HG03135 (cell line): ENCODE data around the gene TMEM154.

Experiments
- ATAC-seq: cut with Tn5 transposase; IDR thresholded peaks from one replicate; pipeline ENCODE4 v1.9.1; 2021; ENCODE audit warnings: mild to moderate bottlenecking, moderate library complexity; ENCODE audit not compliant: unreplicated experiment

TMEM154 gene

DNA sequence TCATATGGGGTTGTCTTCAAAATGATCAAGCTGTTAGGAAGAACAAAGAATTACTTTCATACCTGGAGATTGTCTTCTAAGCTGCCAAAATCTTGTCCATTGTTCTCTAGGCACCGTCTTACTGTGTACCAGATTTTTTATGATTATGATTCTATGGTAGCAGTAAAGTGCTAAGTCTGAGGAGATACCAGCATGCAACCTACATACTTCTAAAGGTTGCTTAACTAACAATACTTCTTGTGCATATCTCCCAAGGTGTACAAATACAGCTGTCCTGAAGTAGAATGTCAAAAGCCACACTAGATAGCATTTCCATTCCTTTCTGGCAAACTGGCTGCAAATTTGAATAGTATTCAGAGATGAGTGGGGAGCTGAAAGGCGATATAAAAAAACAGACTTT lies 81.3 kb downstream of the TMEM154 start:
- no peak for ATAC-seq

- ATAC-seq: peak; percentile 73
Measured at GRCh38 chr4:152594978-152595925, 84.5 kb downstream of the TMEM154 start.

DNA sequence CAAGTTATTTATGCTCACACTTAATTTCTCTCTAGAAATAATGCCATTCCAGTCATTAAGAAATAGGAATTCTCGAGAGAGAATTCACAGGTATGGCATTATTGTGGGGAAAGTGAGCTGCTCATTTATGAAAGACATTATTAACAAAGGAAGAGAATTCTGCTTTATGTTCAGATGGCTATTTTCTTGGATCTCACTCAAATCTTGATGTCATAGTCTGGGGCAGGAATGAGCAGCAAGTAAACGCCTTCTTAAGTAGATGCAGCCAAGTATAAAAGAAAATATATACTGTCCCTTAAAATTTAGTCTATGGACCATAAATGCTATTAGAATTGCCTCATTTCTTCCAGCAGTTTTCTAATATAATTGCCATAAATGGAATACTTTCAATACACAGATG lies 85.7 kb downstream of the TMEM154 start:
- no peak for ATAC-seq

GRCh38 chr4:152591876-152592275 lies 87.9 kb downstream of the TMEM154 start:
- no peak for ATAC-seq

GRCh38 chr4:152591396-152591795 lies 88.4 kb downstream of the TMEM154 start:
- no peak for ATAC-seq

DNA sequence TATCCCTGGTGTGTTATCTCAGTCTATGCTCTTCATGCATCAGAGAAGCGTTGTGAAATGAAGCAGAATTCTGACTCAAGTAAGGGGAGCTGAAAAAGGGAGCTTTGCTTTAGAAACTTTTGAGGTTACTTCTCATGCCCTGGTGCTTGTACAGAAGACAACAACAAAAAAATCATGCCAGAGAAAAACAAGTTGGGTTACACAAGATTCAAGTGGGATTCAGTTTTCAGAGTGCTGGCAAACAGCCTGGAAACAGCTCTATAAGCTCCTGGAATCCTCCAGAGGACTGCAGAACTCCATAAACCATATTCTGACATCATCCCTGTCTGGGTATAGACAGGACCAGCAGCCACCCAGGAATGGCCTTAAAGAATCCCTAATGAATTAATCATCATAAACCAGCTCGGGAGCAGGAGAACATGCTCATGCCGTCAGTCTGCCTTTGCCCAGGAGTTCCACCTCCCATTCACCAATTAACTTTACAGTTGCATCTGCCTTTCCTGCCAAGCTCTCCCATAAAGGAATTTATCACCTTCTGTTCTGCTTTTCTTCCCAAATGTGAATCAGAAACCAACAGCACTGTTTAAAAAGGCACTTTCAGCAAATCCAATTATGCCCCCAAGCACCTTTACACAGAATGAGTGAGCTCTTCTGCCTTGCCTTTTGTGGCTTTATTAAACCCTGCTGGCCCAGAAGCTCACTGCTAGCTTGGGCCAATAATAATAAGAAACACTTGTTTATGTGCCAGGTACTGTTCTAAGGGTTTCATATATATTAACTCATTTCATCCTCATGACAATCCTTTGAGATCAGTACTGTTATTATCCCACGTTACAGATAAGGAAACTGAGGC lies 89.4 kb downstream of the TMEM154 start:
- no peak for ATAC-seq

- ATAC-seq: no peak
Measured at GRCh38 chr4:152588869-152589268, 90.9 kb downstream of the TMEM154 start.

- no peak for ATAC-seq
Measured at GRCh38 chr4:152587127-152587526, 92.7 kb downstream of the TMEM154 start.

GRCh38 chr4:152586668-152587067 lies 93.1 kb downstream of the TMEM154 start:
- ATAC-seq: no peak

GRCh38 chr4:152585023-152585441 lies 94.8 kb downstream of the TMEM154 start:
- ATAC-seq: peak; percentile 59

- ATAC-seq: no peak
Measured at GRCh38 chr4:152581536-152582160, 98.1 kb downstream of the TMEM154 start.

DNA sequence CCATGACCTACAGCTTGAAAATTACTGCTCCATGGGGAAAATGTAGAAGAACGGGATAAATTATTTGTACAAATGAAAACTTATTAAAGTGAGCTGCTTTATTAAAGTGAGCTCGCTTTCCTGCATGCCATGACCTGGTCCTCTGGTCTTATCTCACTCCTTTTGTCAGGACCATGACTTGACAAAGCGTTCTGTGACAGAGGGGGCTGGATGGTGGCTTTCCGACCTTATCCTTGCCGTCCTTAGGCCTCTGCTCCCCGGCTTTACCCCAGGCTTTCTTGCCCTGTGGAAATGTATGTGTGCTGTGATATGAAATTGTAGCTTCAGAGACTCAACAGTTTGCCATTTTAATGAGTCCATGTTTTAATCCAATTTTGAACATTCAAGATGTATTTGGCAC lies 99.9 kb downstream of the TMEM154 start:
- no peak for ATAC-seq

- ATAC-seq: no peak
Measured at GRCh38 chr4:152579107-152579764, 100.6 kb downstream of the TMEM154 start.

- no peak for ATAC-seq
Measured at GRCh38 chr4:152578670-152579069, 101.1 kb downstream of the TMEM154 start.

DNA sequence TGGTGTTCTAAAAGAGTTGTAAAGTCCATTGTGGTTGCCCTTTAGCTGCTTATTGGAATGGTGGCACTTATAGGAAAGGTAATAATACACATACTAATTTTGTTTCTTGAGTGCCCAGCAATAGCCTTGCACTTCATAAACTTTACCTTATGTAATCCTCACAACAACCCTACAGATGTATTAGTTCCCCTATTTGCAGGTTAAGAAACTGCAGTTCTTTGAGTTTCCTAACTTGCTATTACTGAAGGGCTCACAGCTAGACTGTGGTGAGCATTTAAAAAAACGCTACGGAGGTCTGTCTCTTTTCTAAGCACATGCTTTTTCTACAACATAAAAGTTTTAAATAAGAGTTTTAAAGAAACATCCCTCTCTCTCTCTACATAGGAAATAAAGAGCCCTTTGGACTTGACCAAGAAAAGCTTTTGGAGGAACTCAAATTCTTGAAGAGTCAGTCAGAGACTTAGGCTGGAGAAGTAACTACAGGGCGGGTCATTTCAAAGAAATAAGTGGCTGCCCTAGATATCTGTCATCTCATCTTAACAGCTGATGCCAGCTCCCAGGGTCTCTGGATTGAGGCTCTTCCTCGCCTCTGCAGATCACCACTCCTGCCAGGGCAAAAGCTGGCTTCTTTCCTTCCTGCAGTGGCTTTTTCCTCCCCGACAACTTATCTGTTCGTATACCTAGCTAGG lies 101.9 kb downstream of the TMEM154 start:
- ATAC-seq: no peak

GRCh38 chr4:152575533-152575932 lies 104.3 kb downstream of the TMEM154 start:
- ATAC-seq: no peak

DNA sequence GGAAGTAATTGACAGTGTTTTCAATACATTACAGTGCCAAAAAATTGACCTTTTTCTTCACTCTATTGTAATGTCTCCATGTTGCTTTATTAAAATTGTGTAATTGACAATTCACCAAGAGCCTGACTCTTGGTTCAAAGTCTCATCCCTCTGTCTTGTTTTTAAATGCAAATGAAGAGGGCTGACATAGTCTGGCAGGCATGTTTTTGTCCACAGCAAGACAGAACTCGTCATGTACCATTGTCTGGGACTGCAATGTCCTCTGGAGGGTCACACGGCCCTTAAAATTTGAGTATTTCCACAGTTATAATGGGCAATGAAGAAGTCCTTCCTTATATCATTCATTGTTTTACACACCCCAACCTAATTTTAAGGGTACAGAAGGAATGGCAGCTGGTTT lies 105.9 kb downstream of the TMEM154 start:
- ATAC-seq: no peak

DNA sequence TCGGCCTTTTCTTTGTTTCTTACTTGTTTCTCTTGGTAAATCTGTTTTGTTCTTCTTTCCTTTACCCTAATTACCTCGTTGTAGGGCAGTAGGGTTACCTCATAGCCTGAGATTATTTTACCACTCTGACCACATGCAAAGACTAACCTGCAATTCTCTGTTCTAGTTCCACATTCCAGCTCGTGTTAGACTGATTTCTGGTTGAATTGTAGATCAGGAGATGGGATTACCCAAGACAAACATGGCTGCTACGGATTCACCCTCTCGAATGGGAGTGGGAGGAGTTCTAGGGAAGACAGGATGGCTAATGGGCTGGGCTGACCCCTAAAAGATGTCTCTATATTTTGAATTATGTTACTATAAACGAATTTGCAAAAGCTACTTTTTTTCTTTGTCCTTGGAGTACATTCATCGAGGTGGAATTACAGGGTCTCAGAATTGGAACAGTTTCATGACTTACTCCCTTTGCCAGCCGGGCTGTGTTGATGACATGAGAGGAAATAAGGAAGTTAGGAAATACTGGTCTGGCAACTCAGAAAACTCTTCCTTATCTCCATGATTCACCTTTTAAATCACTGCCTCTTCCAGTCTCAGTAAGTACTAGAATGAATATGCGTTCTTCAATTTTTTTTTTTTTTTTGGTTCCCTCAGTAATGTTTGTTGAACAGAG lies 107.2 kb downstream of the TMEM154 start:
- ATAC-seq: no peak

GRCh38 chr4:152571770-152572169 lies 108.0 kb downstream of the TMEM154 start:
- no peak for ATAC-seq

DNA sequence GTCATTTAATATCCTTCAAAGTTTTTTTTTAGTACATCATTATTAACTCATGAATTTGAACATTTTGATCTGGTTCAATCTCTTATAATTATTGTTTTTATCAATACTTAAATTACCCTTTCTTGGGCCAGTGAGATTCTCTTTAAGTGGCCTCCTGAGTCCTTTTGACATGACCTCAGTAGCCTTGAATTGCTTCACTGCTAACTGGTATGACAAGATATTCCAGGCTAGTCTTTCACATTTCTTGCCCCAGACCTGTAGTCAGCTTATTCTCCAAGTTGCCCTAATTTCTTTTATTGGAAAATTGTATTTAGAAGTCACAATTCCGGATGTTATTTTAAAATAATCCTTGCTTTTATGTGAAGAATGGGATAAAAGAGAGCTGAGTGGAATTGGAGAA lies 108.5 kb downstream of the TMEM154 start:
- ATAC-seq: no peak
